Nephron (organoid): ENCODE results near the gene SRL.
"Not testable (repeated sequence)": the region's sequence is repeated elsewhere in the genome, so short reads cannot be mapped to it uniquely, and the experiment has no call there.

ENCODE experiments used
- H3K27ac Mint-ChIP-seq, 3 experiments: 2 replicates each; pipeline ENCODE4 v1.8.0; 2020; ENCODE audit warnings: mixed read lengths in 3 of 3, mild to moderate bottlenecking in 2 of 3, moderate library complexity in 1 of 3
- H3K27me3 Mint-ChIP-seq: 2 replicates; pipeline ENCODE4 v1.8.0; 2021; ENCODE audit warnings: low read depth, mild to moderate bottlenecking, moderate library complexity, mixed read lengths
- H3K36me3 Mint-ChIP-seq: 2 replicates; pipeline ENCODE4 v1.8.0; 2020; ENCODE audit warnings: low read depth, mixed read lengths
- H3K4me1 Mint-ChIP-seq: 2 replicates; pipeline ENCODE4 v1.8.0; 2020; ENCODE audit warnings: mixed read lengths
- H3K4me3 Mint-ChIP-seq, 3 experiments: 2 replicates each; pipeline ENCODE4 v1.8.0; 2020; ENCODE audit warnings: mild to moderate bottlenecking in 3 of 3, mixed read lengths in 3 of 3, moderate library complexity in 2 of 3
- H3K9me3 Mint-ChIP-seq: 2 replicates; pipeline ENCODE4 v1.8.0; 2020; ENCODE audit warnings: mixed read lengths
- TF ChIP-seq, protein P1 (sequence below), 3 experiments: fragments of 200-600 bp; sonication (generic); IDR thresholded peaks; one replicate each; pipeline ENCODE4 v1.5.0; 2021; ENCODE audit warnings: antibody characterized with exemption in 3 of 3; ENCODE audit not compliant: unreplicated experiment in 3 of 3

Gene SRL

DNA sequence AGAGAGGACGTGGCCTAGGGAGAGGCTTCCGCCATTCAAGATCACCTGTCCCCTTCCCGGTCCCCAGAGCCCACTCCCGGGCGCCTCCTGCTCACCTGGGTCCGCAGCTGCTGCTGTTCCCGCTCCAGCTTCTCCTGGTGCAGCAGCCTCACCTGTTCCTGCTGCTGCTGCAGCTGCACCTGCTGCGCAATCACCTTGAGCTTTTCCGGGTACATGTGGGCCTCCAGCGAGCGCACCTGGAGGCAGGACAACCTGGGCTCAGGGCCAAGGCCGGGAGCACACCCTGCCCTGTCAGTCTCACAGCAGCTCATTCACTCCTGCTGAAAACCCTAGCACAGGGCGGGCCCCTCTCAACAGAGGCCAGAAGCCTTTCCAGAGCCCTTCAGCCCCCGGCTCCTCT lies 18.5 kb upstream of the SRL start:
- Mint-ChIP-seq H3K27me3 (no peaks in the 10 kb centered on the region), H3K9me3 (no peaks in the 10 kb centered on the region), H3K4me1 (peaks cover 12% of the 10 kb centered on the region), H3K4me3 (no peak overlapping the region), H3K36me3 (peaks cover 17% of the 10 kb centered on the region), H3K27ac (no peak overlapping the region)
- TF ChIP-seq, protein P1, sequence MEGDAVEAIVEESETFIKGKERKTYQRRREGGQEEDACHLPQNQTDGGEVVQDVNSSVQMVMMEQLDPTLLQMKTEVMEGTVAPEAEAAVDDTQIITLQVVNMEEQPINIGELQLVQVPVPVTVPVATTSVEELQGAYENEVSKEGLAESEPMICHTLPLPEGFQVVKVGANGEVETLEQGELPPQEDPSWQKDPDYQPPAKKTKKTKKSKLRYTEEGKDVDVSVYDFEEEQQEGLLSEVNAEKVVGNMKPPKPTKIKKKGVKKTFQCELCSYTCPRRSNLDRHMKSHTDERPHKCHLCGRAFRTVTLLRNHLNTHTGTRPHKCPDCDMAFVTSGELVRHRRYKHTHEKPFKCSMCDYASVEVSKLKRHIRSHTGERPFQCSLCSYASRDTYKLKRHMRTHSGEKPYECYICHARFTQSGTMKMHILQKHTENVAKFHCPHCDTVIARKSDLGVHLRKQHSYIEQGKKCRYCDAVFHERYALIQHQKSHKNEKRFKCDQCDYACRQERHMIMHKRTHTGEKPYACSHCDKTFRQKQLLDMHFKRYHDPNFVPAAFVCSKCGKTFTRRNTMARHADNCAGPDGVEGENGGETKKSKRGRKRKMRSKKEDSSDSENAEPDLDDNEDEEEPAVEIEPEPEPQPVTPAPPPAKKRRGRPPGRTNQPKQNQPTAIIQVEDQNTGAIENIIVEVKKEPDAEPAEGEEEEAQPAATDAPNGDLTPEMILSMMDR (IDR thresholded peaks at IDR 0.05; ENCODE audit: unreplicated experiment in 3 of 3) = no peak

DNA sequence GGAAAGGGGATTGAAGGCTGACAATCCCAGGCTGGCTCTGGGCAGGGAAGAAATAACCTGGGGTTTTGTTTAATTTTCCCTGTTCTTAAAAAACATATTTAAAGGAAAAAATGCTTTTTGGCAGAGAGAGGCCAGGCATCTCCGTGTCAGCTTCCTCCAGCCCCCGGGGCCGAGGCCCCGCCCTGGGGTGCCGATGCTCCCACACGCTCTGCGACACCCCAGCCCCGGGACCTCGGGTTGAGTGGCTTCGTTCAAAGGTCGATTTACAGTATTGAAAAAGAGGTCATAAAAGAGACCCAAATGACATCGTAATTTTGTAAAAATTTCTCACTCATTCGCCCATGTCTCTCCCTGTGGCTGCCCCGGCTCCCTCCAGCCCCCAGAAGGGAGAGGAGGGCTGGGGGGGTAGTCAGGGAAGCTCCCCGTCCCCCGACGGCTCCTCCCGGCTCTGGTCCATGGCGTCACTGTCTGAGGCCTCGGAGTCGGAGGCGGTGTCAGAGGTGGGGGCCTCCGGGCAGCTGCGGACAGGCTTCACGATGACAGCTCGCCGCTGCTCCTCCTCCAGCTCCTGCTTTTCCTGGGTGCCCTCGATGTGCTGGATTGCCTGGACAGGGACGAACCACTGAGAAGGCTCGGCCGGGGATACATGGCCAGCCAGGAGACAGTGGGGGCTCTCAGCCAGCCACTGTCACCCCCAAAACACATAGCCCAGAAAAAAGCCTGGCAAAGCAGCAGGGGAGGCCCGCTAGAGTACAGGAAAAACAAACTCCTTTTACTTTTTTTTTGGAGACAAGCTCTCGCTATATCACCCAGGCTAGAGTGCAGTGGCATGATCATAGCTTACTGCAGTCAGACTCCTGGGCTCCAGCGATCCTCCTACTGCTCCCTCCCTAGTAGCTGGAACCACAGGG lies 16.0 kb upstream of the SRL start:
- TF ChIP-seq, protein P1 (IDR thresholded peaks at IDR 0.05; ENCODE audit: unreplicated experiment in 3 of 3) = no peak
- peaks cover 17% of the 10 kb centered on the region for H3K36me3 Mint-ChIP-seq
- H3K27ac Mint-ChIP-seq = peak overlapping the region; percentile 53 to 59 (median 56)
- no peaks in the 10 kb centered on the region for H3K9me3 Mint-ChIP-seq
- H3K4me3 Mint-ChIP-seq = no peak overlapping the region
- H3K27me3 Mint-ChIP-seq = no peaks in the 10 kb centered on the region
- peaks cover 11% of the 10 kb centered on the region for H3K4me1 Mint-ChIP-seq

DNA sequence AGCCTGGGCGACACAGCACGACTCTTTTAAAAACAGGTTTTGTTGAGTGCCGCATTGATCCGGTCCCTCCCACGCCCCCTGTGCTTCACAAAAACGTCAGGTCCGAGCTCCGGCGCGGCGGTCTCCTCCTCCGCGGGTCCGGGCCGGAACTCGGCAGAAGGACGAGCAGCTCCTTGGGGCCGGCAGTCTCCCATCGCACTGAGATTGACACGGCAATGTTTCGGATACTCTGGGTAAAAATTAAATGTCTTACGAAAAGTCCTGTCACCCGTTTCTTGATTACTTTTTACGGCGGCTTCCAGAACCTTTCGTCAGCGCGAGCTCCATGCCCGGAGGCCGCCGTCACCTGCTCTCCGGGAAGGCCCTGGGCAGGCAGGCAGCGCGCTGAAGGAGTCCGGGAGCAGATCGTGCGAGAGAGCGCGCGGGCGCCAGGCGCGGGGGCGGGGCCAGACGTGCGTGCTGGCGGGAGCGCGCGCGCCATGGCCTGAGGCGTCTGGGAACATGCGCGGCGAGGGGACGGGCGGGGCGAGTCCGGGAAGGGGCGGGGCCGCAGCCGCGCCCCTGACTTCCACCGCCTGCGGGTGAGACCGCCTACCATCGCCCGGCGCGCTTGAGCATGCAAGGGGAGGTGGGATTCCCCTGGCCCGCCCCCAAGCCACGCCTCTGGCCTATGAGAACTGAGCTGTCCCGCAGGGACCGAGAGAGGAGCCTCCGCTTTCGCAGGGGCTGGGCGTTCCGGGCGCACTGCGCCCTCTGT lies 11.7 kb upstream of the SRL start:
- Mint-ChIP-seq H3K27ac (peak overlapping the region; percentile 86 to 99 (median 97)), H3K27me3 (no peaks in the 10 kb centered on the region), H3K9me3 (no peaks in the 10 kb centered on the region), H3K36me3 (peaks cover 6% of the 10 kb centered on the region), H3K4me1 (peaks cover 17% of the 10 kb centered on the region), H3K4me3 (peak overlapping the region; percentile 93 to 96 (median 95))
- TF ChIP-seq, protein P1 (IDR thresholded peaks at IDR 0.05; ENCODE audit: unreplicated experiment in 3 of 3) = no peak

DNA sequence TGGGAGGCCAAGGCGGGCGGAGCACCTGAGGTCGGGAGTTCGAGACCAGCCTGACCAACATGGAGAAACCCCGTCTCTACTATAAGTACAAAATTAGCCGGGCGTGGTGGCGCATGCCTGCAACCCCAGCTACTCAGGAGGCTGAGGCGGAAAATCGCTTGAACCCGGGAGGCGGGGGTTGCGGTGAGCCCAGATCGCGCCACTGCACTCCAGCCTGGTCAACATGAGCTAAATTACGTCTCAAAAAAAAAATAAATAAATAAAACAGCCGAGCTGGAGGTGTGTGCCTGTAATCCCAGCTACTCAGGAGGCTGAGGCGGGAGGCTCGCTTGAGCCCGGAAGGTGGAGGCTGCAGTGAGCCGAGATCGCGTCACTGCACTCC lies 11.1 kb upstream of the SRL start:
- H3K27me3 Mint-ChIP-seq, H3K9me3 Mint-ChIP-seq, H3K36me3 Mint-ChIP-seq: not testable (repeated sequence)
- Mint-ChIP-seq H3K27ac (peak overlapping the region; percentile 86 to 99 (median 97)), H3K4me1 (peaks cover 22% of the 10 kb centered on the region), H3K4me3 (peak overlapping the region; percentile 93 to 96 (median 95))

DNA sequence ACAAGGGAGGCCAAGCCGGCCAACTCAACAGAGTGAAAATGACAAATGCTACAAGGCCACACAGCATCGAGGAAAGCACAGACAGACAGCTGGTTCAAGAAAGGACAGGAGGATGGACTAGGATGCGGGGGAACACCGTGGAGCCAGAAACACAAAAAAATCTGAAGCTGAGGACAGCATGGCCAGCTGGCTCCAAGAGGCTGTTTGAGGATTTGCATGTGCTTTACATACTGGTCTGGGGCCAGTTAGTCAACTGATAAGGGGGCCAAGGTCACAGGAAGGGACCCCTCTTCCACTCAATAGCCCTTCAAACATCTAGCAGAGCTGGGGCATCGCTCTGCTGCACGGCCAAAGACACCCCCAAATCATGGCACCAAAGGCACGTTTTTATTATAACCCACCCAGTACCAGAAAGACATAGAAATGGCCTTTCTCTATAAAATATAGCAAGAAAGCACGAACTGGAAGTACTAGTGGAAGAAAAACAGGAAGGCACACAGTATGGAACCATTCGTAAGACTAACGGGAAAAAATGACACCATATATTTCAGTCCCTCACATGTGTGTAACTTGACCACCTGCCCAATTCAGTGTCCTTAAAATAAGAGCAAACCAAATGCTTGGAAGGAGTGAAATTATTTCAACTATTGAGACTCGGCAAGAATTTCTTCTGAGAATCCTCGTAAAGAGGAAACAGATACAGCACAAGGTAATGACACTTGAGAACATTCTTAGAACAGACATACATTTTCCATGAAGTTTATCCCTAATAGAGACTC lies 7.8 kb upstream of the SRL start:
- peak overlapping the region; percentile 44 to 82 (median 64) for H3K4me3 Mint-ChIP-seq
- H3K36me3 Mint-ChIP-seq = no peaks in the 10 kb centered on the region
- TF ChIP-seq, protein P1 (IDR thresholded peaks at IDR 0.05; ENCODE audit: unreplicated experiment in 3 of 3) = no peak
- H3K27me3 Mint-ChIP-seq = peaks cover 3% of the 10 kb centered on the region
- peaks cover 55% of the 10 kb centered on the region for H3K4me1 Mint-ChIP-seq
- peak overlapping the region; percentile 58 to 86 (median 65) for H3K27ac Mint-ChIP-seq
- H3K9me3 Mint-ChIP-seq = no peaks in the 10 kb centered on the region

DNA sequence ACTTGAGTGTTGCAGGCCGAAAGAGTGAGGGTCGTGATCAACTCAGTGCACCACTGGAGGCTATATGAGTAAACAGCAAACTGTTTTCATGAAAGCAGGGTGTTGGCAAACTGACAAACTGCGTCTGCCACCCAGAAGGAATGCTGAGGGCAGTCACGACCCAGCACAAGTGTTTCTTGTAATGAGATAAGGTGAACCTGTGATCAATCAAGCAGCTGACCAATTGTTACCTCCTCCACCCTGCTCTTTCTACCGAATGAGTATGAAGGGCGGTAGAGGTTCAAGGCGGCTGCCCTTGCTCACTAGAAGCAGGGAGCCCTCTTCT lies 5.5 kb upstream of the SRL start:
- H3K9me3 Mint-ChIP-seq = no peaks in the 10 kb centered on the region
- no peak overlapping the region for H3K27ac Mint-ChIP-seq
- peaks cover 69% of the 10 kb centered on the region for H3K4me1 Mint-ChIP-seq
- H3K4me3 Mint-ChIP-seq = no peak overlapping the region
- peaks cover 3% of the 10 kb centered on the region for H3K27me3 Mint-ChIP-seq
- no peaks in the 10 kb centered on the region for H3K36me3 Mint-ChIP-seq
- TF ChIP-seq, protein P1 (IDR thresholded peaks at IDR 0.05; ENCODE audit: unreplicated experiment in 3 of 3) = no peak
